ENCODE measurements around the gene PCDH18. TPM values are rescaled to one million over a fixed set of nuclear protein-coding genes. Genes with fewer than 3 reads are reported as not detected.

The PCDH18 gene
- total RNA-seq, 1 donor from 2014 or later = 31.6 TPM

DNA sequence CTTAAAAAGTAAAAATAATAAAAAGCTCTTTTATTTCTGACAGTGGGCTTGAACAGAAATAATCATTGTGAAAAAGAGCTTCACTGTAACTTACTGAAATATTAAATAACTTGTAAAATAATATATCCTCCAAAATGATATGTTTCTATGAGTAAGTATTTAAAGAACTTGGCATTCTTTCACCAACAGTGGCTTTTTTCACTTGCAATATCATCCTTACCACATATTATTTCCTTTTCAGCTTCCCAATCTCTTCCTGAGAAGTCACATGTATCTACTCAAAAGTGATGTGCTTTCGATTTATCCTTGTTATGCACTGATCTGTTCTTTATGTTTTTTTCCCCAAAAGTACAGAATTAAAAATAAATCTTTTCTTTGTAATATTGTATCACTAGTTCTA is 2.2 kb upstream of the PCDH18 start:
- peak overlapping the region in 1 of 2 donors; percentile 26 for H3K27ac ChIP-seq
- no peak overlapping the region for H3K4me3 ChIP-seq
- intact Hi-C loops (cut with DNase I) = loop anchor here (5.0 to 10.0 kb wide), 5 partner anchors 102 to 708 kb away; partner anchors contain the start of gene SLC7A11
- TF ChIP-seq, protein P1, sequence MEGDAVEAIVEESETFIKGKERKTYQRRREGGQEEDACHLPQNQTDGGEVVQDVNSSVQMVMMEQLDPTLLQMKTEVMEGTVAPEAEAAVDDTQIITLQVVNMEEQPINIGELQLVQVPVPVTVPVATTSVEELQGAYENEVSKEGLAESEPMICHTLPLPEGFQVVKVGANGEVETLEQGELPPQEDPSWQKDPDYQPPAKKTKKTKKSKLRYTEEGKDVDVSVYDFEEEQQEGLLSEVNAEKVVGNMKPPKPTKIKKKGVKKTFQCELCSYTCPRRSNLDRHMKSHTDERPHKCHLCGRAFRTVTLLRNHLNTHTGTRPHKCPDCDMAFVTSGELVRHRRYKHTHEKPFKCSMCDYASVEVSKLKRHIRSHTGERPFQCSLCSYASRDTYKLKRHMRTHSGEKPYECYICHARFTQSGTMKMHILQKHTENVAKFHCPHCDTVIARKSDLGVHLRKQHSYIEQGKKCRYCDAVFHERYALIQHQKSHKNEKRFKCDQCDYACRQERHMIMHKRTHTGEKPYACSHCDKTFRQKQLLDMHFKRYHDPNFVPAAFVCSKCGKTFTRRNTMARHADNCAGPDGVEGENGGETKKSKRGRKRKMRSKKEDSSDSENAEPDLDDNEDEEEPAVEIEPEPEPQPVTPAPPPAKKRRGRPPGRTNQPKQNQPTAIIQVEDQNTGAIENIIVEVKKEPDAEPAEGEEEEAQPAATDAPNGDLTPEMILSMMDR (IDR thresholded peaks at IDR 0.05) = no peak
- no peaks in the 10 kb centered on the region for H3K36me3 ChIP-seq
- peaks cover 0 to 3% of the 10 kb centered on the region in 2 donors for H3K4me1 ChIP-seq
- H3K27me3 ChIP-seq = no peaks in the 10 kb centered on the region
- DNase-seq (ENCODE audit: low spot score in 2 of 2) = no peak
- H3K9me3 ChIP-seq = no peaks in the 10 kb centered on the region

DNA sequence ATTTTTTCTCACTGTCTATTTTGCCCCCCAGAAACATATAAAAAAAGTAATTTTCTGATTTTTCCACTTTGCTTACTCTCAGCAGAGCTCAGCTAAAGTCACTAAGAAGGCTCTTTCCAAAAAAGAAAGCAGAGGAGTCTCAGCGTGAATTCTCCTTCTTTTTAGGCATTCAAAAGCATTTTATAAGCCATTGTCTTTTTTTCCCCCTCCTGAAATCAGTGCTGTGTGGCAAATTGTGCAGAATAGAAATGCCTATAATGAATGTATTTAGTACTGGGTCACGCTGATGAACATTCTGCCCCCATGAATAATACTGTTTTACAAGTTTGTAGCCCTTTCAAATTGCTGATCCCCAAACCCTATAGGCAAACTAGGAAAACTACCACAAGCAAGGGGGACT is 1.6 kb upstream of the PCDH18 start:
- intact Hi-C loops (cut with DNase I) = loop anchor here (2.0 to 10.0 kb wide), 6 partner anchors 102 to 708 kb away; partner anchors contain the start of gene SLC7A11
- Histone ChIP-seq H3K27me3 (no peaks in the 10 kb centered on the region), H3K9me3 (no peaks in the 10 kb centered on the region), H3K4me1 (peaks cover 0 to 3% of the 10 kb centered on the region in 2 donors), H3K27ac (peak overlapping the region; percentile 26 to 88), H3K36me3 (no peaks in the 10 kb centered on the region), H3K4me3 (peak overlapping the region; percentile 73 to 74)
- TF ChIP-seq, protein P1 (IDR thresholded peaks at IDR 0.05) = no peak
- DNase-seq (ENCODE audit: low spot score in 2 of 2) = no peak

DNA sequence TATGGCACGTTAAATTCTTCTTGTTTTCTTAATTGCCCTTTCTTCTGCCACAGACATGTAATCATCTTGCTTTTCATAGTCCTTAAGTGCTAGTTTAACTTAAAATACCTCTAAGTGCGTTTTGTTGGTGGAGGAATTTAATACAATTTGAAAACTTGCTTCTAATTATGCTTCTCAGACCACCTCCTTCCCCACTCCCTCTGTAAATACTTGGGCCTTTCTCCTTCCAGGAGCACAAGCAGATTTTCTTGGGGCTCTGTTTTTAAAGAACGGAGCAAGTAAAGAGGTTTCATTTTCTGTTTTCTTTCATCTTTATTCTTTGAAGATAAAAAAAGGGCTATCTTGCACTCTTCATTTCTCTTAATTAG is 559 bp upstream of the PCDH18 start:
- no peaks in the 10 kb centered on the region for H3K27me3 ChIP-seq
- H3K36me3 ChIP-seq = no peaks in the 10 kb centered on the region
- no peaks in the 10 kb centered on the region for H3K9me3 ChIP-seq
- peaks cover 0 to 3% of the 10 kb centered on the region in 2 donors for H3K4me1 ChIP-seq
- intact Hi-C loops (cut with DNase I) = loop anchor here (2.0 to 10.0 kb wide), 6 partner anchors 101 to 709 kb away; partner anchors contain the start of gene SLC7A11
- H3K27ac ChIP-seq = peak overlapping the region; percentile 82 to 88
- DNase-seq (ENCODE audit: low spot score in 2 of 2) = no peak
- peak overlapping the region; percentile 73 to 74 for H3K4me3 ChIP-seq
- TF ChIP-seq, protein P1 (IDR thresholded peaks at IDR 0.05) = no peak

DNA sequence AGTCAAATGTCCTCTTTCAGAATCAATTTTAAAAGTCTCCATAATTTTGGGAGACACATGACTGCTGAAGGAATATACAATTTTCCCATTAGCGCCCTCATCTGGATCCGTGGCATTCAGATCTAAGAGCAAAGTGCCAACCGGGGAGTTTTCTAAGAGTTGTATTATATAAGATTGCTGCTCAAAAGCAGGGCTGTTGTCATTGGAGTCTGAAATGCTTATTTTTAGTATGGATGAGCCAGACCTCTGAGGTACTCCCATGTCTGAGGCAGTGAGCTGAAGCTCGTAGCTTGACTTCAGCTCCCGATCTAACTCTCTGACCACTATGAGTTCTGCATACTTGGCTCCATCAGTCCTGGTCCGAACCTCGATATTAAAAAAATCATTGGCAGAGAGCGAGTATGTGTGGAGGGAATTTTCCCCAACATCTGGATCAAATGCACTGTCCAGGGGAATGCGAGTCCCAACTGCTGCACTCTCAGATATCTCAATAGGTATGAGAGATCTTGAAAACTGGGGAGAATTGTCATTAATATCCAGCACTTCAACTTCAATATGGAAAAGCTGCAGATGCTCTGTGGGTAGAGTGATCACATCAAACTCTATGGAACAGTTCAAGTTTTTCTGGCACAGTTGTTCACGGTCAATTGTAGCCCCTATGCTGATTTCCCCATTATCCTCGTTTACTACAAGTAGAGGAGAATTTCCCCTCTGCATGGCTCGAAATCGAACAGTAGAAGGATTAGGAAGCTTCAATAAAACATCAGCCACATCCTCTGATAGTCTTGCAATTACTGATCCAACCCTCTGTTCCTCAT is 917 bp downstream of the PCDH18 start:
- TF ChIP-seq, protein P1 (IDR thresholded peaks at IDR 0.05) = peak in 2 of 3 experiments; percentile 44 to 59
- H3K36me3 ChIP-seq = no peaks in the 10 kb centered on the region
- no peak for DNase-seq (ENCODE audit: low spot score in 2 of 2)
- peak overlapping the region; percentile 73 to 74 for H3K4me3 ChIP-seq
- H3K27ac ChIP-seq = peak overlapping the region; percentile 82 to 88
- H3K27me3 ChIP-seq = no peaks in the 10 kb centered on the region
- peaks cover 0 to 8% of the 10 kb centered on the region in 2 donors for H3K4me1 ChIP-seq
- intact Hi-C loops (cut with DNase I) = loop anchor here (2.0 to 10.0 kb wide), 7 partner anchors 21 to 711 kb away; partner anchors contain the start of gene SLC7A11
- no peaks in the 10 kb centered on the region for H3K9me3 ChIP-seq

DNA sequence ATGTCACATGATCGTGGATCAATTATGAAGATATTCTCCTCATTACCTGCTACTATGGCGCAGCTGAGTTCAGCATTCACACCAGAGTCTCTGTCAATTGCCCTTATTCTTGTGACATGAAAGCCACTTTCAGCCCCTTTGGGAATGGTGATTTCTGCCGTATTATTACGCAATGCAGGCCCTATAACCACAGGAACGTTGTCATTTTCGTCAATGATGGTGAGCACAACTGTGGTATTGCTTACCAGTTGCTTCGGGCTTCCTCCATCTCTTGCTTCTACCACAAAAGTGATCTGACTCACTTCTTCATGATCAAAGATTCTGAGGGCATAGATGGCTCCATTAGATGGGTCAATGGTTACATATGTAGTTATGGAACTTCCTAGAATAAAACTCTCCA is 2.1 kb downstream of the PCDH18 start:
- Histone ChIP-seq H3K27me3 (no peaks in the 10 kb centered on the region), H3K9me3 (no peaks in the 10 kb centered on the region), H3K36me3 (no peaks in the 10 kb centered on the region), H3K4me1 (peaks cover 0 to 15% of the 10 kb centered on the region in 2 donors), H3K4me3 (peak overlapping the region; percentile 73 to 74), H3K27ac (peak overlapping the region; percentile 82 to 88)
- TF ChIP-seq, protein P1 (IDR thresholded peaks at IDR 0.05) = no peak
- DNase-seq (ENCODE audit: low spot score in 2 of 2) = no peak
- intact Hi-C loops (cut with DNase I) = loop anchor here (2.0 to 10.0 kb wide), 7 partner anchors 19 to 712 kb away; partner anchors contain the start of gene SLC7A11

Data from ascending aorta (tissue), 2 donors.